BJ (cell line): Measurements from ENCODE around the gene SSBP4. TPM values are rescaled to one million over a fixed set of nuclear protein-coding genes. Genes with fewer than 3 reads are reported as not detected.

Source experiments
- CTCF ChIA-PET: fragments of 350-600 bp; formaldehyde crosslinking; extraction: SDS; loops from one replicate; lab custom pipeline; 2021; ENCODE audit warnings: antibody characterized with exemption, inconsistent platforms; lab: Yijun Ruan, JAX
- POLR2A ChIA-PET: fragments of 300-600 bp; sonication (Branson Sonifier 250); formaldehyde crosslinking; extraction: SDS; loops from one replicate; lab custom pipeline; 2021; ENCODE audit warnings: antibody characterized with exemption; lab: Charles Lee
- DNase-seq: peaks from one replicate; pipeline ENCODE4 v3.0.0-alpha.2; 2011; ENCODE audit warnings: low read depth
- H3K27me3 ChIP-seq: 2 replicates; pipeline ENCODE4 v1.6.0; 2011; ENCODE audit warnings: low read length; ENCODE audit not compliant: control insufficient read depth, insufficient read depth
- H3K36me3 ChIP-seq: 2 replicates; pipeline ENCODE4 v1.5.1; 2011; ENCODE audit warnings: low read length; ENCODE audit not compliant: control insufficient read depth, insufficient read depth
- H3K4me3 ChIP-seq: 2 replicates; pipeline ENCODE4 v1.5.1; 2011; ENCODE audit warnings: low read depth, mild to moderate bottlenecking, control low read depth, low read length
- CTCF ChIP-seq: IDR thresholded peaks from 2 replicates; pipeline ENCODE4 v1.5.1; 2011; ENCODE audit warnings: low read depth, mild to moderate bottlenecking, control low read depth, inconsistent platforms, low read length, moderate library complexity; ENCODE audit not compliant: insufficient read depth
- polyA plus RNA-seq: library from polyadenylated mRNA; depleted of rRNA; stranded (reverse); fragments of >200 nt; gene quantifications from 2 replicates; pipeline ENCODE4 v1.2.3, GENCODE V29; 2011

The SSBP4 gene
- polyA plus RNA-seq, 1 experiment = 24.1 TPM

DNA sequence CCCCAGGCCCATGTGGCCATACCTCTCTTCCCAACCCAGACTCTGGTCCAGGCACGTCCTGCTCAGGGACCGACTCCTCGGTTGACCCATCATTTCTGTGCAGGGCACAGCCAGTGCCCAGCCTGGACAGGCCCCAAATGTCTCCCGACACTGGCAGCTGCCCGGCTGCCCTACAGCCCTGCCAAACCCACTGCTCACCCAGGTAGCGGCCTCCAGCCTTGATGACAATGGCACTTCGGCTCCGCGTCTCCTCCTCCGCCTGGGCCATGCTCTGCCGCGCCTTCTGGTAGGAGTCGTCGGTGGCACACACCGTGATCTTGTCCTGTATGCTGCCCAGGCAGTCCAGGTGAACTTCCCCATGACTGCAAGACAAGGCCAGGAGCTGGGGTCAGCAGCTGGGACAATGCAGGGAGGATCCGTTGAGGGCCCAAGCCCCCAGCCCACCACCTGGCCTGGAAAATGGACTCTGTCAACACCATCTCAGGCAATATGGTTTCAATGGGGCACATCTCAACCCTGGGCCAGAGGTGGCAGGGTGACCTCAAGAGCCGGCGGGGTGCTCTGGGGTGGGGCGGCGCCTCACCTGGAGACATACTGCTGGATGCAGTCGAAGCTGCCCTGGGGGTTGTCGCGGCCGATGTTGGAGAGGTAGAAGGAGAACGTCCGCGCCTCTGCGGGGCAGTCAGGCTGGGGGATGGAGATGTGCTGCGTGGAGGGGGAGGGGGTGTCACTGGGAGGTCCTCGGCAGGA is 46.2 kb downstream of the SSBP4 start:
- peaks cover 46% of the 10 kb centered on the region for H3K36me3 ChIP-seq
- H3K4me3 ChIP-seq = no peak overlapping the region
- ChIA-PET CTCF (interaction anchor here (0.6 to 3.3 kb wide), 9 partner anchors 15 to 382 kb away, joined by 3 to 16 read pairs (median 3); partner anchors contain the start of genes REX1BD and UBA52), POLR2A (interaction anchor here (0.6 kb wide), 1 partner anchor 15 kb away, joined by 6 read pairs; no protein-coding TSS in a partner anchor)
- H3K27me3 ChIP-seq = no peaks in the 10 kb centered on the region
- DNase-seq = no peak
- no peak for TF ChIP-seq CTCF

DNA sequence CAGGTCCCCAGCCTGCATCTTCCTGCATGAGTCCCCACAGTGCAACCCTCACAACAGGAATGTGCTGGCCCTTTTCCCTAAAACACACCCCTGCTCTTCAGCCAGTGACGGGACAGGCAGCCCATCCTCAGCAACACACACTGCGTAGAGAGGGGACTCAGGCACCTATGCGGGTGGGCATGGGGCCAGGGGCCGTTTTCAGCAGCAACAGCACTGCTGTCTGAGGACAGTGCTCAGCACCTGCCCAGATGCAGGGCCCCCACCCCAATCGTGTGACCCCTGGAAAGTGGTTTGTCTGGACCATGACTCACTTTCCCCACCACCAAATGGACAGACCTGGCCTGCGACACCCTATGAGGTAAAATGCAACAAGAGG is 46.8 kb downstream of the SSBP4 start:
- POLR2A ChIA-PET = no interaction called here
- Histone ChIP-seq H3K36me3 (peaks cover 40% of the 10 kb centered on the region), H3K27me3 (no peaks in the 10 kb centered on the region), H3K4me3 (no peak overlapping the region)
- CTCF ChIA-PET = interaction anchor here (0.6 to 3.3 kb wide), 10 partner anchors 15 to 407 kb away, joined by 3 to 16 read pairs (median 3); partner anchors contain the start of genes REX1BD and UBA52
- no peak for TF ChIP-seq CTCF
- DNase-seq = no peak

DNA sequence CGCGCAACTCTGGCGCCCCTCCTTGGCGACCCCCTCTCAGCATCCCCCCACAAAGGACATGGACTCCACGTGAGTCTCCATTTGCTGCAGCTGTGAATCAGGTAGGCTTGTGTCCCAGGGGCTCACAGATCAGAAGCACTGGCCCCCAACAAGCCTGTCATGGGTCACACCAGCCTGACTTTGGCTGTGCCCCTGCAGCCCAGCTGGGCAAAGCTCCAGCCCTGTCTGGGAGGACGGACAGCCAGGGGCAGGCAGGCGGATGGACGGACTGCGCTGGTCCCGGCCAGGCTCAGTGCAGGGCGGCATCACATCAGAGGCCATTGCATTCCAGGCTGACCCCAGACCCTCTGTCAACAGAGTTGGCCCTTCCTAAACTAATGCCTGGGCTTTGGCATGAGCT is 47.2 kb downstream of the SSBP4 start:
- CTCF ChIA-PET = interaction anchor here (0.6 to 3.3 kb wide), 11 partner anchors 16 to 406 kb away, joined by 3 to 16 read pairs (median 3); partner anchors contain the start of genes REX1BD and UBA52
- TF ChIP-seq CTCF = no peak

GRCh38 chr19:18467978-18468377 is 48.8 kb downstream of the SSBP4 start:
- TF ChIP-seq CTCF = no peak
- Histone ChIP-seq H3K27me3 (no peaks in the 10 kb centered on the region), H3K36me3 (peaks cover 34% of the 10 kb centered on the region), H3K4me3 (no peak overlapping the region)
- CTCF ChIA-PET = interaction anchor here (2.0 to 2.7 kb wide), 3 partner anchors 12 to 122 kb away, joined by 5 to 35 read pairs (median 12); partner anchors contain the start of gene ELL
- POLR2A ChIA-PET = no interaction called here
- no peak for DNase-seq

More for the DNA sequence above, 47.2 kb downstream of the SSBP4 start:
- Histone ChIP-seq H3K4me3 (no peak overlapping the region), H3K27me3 (no peaks in the 10 kb centered on the region), H3K36me3 (peaks cover 36% of the 10 kb centered on the region)
- DNase-seq = no peak
- POLR2A ChIA-PET = no interaction called here

DNA sequence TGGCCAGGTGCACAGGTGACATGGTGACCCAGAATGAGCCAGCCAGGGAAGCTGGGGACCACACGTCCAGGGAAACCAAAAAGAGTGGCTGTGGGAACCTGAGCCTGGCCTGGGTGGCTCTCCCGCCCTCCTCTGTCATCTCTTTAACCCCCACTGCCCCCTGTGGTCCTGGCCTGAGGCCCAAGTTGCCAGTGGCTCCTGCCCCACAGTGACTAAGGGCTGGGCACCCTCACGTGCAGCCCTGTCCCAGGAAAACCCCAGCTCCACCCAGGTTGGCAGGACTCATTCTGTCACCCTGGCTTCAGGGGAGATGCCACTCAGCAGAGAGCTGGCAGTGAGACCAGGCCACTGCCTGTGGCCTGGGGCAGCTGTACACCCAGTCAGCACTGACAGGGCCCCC is 49.3 kb downstream of the SSBP4 start:
- no peak for DNase-seq
- ChIA-PET POLR2A (no interaction called here), CTCF (interaction anchor here (0.6 to 2.7 kb wide), 11 partner anchors 8 to 379 kb away, joined by 3 to 35 read pairs (median 5); partner anchors contain the start of genes ELL and IQCN)
- no peak for TF ChIP-seq CTCF
- Histone ChIP-seq H3K4me3 (no peak overlapping the region), H3K36me3 (peaks cover 35% of the 10 kb centered on the region), H3K27me3 (no peaks in the 10 kb centered on the region)
